GM18507 (cell line): Measurements from ENCODE around the gene AAK1.

Experiments
- DNase-seq: peaks from one replicate; pipeline ENCODE4 v3.0.0; 2011; ENCODE audit warnings: low read depth; ENCODE audit not compliant: insufficient read length; ENCODE audit errors: extremely low spot score
- FAIRE-seq: peaks from 2 replicates; lab custom pipeline; 2011; peaks lifted over from hg19 to GRCh38; lab: Jason Lieb, UNC

AAK1 gene

GRCh38 chr2:69512446-69512845 is 131.1 kb downstream of the AAK1 start:
- DNase-seq (no peak), FAIRE-seq (no peak)

- no peak for DNase-seq
- FAIRE-seq = no peak
Observed at GRCh38 chr2:69510204-69510603, 133.3 kb downstream of the AAK1 start.

GRCh38 chr2:69509750-69510140 is 133.8 kb downstream of the AAK1 start:
- FAIRE-seq (no peak), DNase-seq (no peak)

DNA sequence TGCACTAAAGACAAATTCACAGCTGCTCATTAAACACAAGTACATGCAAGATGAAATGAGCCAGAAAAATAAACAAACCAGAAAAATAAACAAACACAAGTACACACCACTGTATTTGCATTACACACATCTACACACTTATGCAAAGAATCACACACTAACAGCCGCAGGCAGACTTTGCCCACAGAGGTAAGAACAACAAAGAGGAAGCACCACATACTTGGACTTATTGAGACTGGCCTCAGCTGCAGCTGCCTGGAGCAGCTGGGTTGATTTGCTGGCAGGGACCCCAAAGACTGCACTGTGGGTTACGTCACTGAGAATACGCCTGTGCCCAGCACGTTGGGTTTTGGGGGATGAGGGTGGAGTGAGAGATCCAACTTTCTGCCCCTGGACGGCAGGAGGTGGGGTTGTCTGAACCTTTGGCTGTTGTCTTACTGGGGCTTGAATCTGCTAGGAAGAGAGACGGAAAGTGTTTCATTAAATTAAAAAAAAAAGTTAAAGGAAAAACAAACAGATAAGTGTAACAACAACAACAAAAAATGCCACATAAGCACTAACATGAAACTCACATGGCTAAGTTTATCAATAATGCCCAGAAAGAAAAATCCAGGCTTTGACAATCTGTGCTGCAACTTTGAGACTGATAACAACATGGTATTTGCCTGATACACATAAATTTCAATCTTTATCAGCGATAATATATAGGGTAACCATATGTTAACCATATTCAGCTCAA is 134.4 kb downstream of the AAK1 start:
- FAIRE-seq (no peak), DNase-seq (no peak)

- FAIRE-seq (no peak), DNase-seq (no peak)
Observed at GRCh38 chr2:69505710-69506109, 137.8 kb downstream of the AAK1 start.

DNA sequence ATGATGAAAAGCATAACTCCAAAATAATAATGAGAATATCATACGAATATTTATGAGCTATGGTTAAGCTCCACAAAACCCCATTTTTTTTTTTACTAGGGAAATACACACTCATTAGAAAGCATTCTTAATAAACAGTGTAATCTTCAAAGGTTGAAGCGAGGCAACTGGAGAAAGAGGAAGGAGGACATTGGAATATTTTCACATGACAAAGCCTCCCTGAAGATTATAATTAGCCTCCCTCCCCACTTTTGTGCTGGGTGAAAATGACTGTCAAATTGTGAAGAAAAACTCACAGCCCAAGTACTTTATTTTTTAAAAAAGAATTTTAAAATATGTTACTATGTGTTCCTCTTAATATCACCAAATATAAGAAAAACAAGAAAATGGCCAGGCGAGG is 142.2 kb downstream of the AAK1 start:
- FAIRE-seq (no peak), DNase-seq (no peak)

DNA sequence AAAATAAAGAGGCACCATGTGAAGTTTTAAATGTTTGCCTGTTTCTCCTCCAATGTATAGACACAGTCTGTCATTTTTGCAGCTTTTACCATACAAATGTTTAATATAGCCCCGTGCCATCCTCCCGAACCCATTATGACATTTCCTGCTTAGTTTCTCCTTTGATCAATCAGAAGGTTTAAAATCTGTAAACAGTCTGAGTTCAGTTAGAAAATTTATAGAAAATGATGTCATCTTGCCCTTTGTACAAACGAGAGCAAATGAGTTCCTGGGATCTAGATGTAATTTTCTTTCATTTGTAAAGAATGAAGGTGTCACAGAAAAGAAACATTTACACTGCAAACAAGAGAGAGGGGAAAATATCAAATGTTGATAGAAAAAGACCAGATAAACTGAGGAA is 143.6 kb downstream of the AAK1 start:
- peak; percentile 42 for FAIRE-seq

GRCh38 chr2:69499242-69499641 is 144.3 kb downstream of the AAK1 start:
- DNase-seq (no peak), FAIRE-seq (peak; percentile 29)

More for the DNA sequence above, 143.6 kb downstream of the AAK1 start:
- no peak for DNase-seq

- FAIRE-seq (no peak), DNase-seq (no peak)
Observed at GRCh38 chr2:69495861-69496260, 147.7 kb downstream of the AAK1 start.

DNA sequence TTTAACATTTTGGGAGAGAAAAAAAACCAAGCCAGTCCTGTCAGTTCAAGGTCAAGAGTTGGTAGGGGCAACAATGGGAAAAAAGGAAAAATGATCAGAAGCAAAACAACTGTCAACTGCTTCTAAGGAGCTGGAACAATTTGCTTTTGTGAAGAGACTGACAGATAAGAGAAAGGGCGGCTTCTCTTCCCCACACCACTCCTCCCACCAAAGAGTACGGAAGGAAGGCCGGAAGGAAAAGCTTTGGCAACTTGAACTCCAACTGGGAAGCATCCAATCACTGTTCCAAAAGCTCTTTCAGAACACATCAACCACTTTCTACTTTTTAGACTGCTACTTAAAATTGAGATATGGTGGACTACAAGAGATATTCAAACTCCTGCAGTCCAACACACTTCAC is 148.5 kb downstream of the AAK1 start:
- DNase-seq (no peak), FAIRE-seq (no peak)

DNA sequence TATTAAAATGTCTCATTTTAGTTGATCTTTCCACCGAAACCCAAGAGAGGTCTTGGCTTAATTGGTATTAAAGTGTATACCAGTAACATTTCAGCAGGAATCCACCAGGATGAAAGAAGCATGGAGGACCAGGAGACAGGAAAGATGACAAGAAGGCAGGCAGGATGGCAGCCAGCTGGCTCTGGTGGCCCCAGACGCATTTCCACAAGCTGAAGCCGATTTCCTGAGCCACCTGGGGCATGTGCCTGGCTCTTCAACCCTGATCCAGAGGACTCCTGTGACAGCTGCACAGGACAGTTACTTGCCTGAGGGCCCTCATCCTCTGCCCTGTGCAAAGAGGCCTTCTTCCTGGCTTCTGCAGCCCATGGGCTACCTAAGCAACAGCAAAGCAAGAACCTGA is 149.4 kb downstream of the AAK1 start:
- FAIRE-seq (no peak), DNase-seq (no peak)

- DNase-seq (no peak), FAIRE-seq (no peak)
Observed at GRCh38 chr2:69493268-69493667, 150.3 kb downstream of the AAK1 start.

DNA sequence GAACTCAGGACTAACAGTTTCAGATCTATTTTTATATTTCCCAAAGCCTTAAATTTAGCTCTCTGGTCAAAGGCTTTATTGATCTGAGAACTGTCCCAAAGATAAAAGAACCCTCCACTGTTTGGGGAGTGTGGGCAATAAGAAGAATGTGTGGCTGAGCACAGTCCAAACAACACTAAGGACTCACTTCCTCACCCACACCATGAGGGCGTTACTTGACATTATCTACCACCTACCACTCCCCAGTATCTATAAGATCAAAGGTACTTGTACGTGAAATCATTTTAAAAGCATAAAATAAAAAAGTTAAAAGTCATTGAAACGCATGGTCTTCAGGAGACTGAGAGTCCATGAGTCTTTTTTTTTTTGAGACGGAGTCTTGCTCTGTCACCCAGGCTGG is 151.7 kb downstream of the AAK1 start:
- no peak for FAIRE-seq
- no peak for DNase-seq

DNA sequence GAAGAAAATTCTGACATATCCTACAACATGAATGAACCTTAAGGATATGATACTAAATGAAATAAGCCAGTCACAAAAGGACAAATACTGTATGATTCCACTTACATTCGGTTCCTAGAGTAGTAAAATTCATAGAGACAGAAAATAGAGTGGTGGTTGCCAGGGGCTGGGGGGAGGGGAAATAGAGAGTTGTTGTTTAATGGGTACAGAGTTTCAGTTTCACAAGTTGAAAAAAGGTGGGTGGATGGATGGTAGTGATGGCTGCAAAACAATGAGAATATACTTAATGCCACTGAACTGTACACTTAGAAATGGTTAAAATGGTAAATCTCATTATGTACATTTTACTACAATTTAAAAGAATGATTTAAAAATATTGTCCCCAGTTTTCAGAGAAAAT is 153.1 kb downstream of the AAK1 start:
- FAIRE-seq = no peak
- no peak for DNase-seq

DNA sequence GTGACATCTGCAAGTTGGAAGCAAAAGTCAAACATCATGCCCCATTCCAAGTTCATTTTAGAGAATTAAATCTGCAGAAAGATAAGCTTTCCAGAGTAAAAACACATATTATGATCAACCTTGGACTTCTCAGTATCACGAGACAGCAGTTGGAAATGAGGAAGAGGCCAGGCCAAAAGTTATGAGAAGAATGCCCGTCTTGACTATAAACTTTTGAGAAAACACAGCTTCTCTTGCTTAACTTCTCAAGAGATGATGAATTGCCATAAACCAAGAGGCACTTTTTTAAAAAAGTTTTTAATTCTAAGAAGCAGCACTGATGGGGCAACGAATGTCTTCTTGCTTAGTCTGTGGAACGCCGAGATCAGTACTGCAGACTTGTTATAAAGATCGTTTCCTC is 153.7 kb downstream of the AAK1 start:
- no peak for DNase-seq
- no peak for FAIRE-seq

DNA sequence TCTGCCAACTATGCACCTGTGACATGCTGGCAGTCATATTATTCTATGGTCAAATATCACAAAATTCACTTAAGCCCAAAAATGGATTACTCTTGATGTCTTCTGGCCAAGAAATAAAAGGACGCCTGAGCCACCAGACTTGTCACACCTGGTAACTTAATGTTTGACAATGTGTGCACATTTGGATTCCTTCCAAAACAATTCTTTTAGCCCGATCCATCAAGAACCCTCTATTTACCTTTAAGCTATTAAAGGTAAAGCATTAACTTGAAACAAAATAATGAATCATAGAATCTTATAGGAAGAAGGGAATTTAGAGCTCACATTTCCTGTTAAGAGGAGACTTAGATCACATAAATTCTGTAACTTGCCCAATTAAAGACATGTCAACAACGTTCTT is 159.8 kb downstream of the AAK1 start:
- FAIRE-seq (no peak), DNase-seq (no peak)

GRCh38 chr2:69483024-69483423 is 160.5 kb downstream of the AAK1 start:
- no peak for FAIRE-seq
- DNase-seq = no peak

DNA sequence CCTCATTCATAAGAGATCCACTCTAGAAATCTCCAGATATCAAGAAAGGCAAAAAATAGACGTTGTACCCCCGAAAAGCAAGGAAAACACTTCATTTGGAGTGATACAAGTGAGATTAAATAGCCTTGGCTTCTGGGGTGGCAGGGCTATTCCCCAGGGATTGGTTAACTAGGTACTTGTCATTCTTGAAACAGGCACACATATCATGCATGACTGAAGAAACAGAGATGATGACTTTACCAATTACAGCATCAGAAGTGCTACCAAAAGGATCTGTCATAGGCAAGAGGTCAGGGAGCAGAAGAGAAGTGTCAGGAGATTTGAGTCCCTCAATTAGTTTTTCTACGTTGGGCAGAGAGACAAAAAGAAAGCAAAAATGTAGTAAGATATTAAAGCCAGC is 161.1 kb downstream of the AAK1 start:
- no peak for DNase-seq
- FAIRE-seq = peak; percentile 31

- DNase-seq = no peak
- FAIRE-seq = no peak
Observed at GRCh38 chr2:69481421-69481820, 162.1 kb downstream of the AAK1 start.

GRCh38 chr2:69477627-69478026 is 165.9 kb downstream of the AAK1 start:
- no peak for DNase-seq
- FAIRE-seq = no peak

- DNase-seq = no peak
- FAIRE-seq = no peak
Observed at GRCh38 chr2:69474688-69475087, 168.9 kb downstream of the AAK1 start.

DNA sequence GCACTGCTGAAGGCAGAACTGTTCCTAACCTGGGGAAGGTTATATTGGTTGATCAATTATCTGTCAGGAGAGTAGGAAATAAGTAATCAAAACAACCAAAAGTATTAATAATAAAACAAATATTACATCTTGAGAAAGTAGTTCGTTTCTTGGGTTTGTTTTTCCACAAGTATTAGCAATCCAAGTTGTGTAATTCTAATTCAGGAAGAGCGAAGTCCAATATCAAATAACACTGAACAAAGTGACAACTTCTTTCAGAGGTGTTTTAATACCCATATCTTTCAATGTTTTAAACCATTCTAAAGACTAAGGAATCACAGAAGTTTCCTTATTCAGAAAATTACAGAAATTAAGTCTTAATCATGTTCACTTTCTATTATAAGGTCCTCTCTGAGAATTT is 171.7 kb downstream of the AAK1 start:
- no peak for FAIRE-seq
- no peak for DNase-seq
